ENCODE results near the gene CLIC6.

- TF ChIP-seq CTCF (conservative IDR thresholded peaks at IDR 0.05; ENCODE audit: low read depth in 2 of 2) (no peak), EZH2 (IDR thresholded peaks at IDR 0.05; ENCODE audit: low read depth, unreplicated experiment) (no peak), CREB1 (CRISPR knock-in tag; IDR thresholded peaks at IDR 0.05; ENCODE audit: low read depth) (no peak), EZH2phosphoT487 (IDR thresholded peaks at IDR 0.05; ENCODE audit: unreplicated experiment) (no peak)
Measured at GRCh38 chr21:34650861-34651431, 17.8 kb upstream of the CLIC6 start.

All from GM23338 (cell line).